Activated CD4-positive, alpha-beta T cell treated with anti-CD3 and anti-CD28 coated beads, Interleukin-2, Interleukin-6, amounts not matched to agents 100 ng/mL and 50 ng/mL, durations not matched to agents 16 hours and 8 hours (primary cell): ENCODE results near the gene BEAN1.
"Not testable (repeated sequence)": the region's sequence is repeated elsewhere in the genome, so short reads cannot be mapped to it uniquely, and the experiment has no call there.

Experiments used
- DNase-seq: peaks from one replicate; pipeline ENCODE4 v3.0.0-alpha.2; 2020

BEAN1 gene

GRCh38 chr16:66486773-66487579 is 59.9 kb downstream of the BEAN1 start:
- DNase-seq, result no peak

DNA sequence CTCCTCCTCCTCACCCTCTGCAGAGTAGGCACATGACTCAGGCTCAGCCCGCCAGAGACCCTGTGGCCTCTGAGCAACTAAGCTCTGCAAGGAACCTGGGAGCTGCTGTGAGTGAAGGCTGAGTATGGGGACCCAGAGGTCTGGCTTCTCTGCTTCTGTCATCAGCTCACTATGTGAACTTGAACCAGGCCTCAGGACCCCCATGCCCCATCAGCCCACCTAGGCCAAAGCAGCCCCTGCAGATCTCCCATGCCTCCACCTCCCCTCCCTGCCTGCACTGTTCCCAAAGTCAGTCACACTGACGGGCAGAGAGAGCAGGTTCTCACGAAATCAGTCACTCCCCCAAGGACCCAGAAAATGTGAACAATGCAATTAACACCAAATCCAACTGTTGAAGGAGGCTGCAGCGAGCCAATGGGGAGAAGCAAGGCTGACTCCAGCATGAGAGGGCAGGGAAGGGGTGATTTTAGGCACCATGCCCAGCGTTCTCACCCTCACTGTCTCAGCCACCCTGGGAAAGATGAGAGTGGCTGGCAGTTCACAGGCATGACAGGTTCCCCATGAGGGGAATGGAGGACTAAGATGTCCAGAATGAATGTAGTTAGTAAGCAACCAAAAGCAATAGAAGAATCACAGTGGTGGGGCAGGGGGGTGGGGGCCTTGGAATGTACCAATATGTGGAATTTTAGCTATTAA is 60.6 kb downstream of the BEAN1 start:
- no peak for DNase-seq

DNA sequence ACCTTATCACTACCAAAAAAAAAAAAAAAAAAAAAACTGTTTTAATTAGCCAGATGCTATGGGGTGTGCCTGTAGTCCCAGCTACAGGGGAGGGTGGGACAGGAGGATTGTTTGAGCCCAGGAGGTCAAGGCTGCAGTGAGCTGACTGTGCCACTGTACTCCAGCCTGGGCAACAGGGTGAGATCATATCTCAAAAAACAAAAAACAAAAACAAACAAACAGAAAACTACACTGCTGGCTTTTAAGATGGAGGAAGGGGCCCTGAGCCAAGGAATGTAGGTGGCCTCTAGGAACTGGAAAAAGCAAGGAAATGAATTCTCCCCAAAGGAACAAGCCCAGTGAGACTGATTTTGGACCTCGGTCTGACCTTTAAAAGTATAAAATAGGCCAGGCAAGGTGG is 61.4 kb downstream of the BEAN1 start:
- no peak for DNase-seq

DNA sequence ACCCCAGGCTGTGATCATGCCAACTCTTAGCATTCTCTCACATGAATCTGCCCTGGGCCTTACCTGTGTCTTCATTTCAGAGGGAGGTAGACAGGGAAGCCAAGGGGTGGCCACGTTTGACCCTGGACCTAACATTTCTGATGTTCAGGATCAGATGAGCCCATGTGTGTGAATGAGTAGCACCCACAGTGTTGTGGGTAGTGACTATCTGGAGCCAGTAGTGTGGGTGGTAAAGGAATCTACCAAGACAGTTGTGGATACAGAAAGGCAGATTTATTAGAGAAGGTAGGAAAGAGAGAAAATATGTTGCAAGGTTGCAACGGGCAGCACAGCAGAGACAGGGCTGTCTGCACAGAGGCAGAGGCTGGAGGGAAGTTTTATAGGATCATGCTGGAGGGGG is 62.3 kb downstream of the BEAN1 start:
- no peak for DNase-seq

- no peak for DNase-seq
These were observed 62.7 kb downstream of the BEAN1 start for GRCh38 chr16:66489818-66490217.

GRCh38 chr16:66490774-66491715 is 64.0 kb downstream of the BEAN1 start:
- DNase-seq, result no peak

DNA sequence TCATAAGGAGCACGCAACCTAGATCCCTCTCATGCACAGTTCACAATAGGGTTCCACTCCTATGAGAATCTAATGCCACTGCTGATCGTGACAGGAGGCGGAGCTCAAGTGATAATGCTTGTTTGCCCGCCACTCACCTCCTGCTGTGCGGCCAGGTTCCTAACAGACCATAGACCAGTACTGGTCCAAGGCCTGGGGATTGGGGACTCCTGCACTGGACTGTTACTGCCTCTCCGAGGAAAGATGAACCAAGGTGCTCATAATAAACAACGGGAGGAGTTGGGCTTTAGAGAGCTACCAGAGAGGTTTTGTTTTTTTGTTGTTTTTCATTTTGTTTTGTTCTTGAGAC is 64.6 kb downstream of the BEAN1 start:
- no peak for DNase-seq

DNA sequence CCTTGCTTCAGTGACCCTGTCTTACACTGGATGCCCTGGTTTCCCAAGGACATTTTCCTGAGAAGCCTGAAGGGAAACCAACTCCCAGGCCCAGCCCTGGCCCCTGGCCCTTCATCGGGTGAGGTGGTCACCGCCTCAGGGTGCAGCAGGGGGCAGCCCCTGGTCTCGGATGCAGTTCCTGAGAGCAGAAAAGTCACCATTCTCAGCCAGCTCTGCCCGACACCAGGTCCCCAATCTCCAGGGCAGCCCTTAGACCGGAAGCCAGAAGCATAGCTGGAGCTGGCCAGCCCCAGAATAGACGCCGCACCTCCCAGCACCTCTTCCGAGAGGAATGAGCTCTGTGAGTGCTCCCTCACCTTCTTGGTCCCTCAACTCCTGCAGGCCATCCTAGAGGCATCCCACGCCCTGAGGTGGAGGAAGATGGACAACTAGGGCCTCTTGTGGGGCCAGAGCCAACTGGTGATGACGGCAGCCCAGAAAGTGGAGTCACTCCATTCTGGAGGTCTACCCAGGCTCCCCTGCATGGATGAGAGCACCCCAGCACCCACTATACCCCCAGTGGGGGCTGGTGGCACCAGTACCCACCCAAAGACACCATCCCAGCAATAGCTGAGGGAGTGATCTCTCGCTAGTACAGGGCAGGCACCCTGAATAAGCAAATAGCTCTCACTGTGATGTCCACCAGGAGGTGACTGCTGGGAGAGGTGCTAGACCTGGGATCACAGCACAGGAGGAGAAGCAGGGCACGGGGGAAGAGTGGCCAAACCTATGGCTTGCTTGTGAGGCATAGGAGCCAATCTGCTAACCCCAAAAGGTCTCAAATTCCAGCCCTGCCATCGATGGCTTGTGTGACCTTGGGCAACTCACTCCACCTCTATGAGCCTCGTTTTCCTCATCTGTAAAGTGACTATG is 66.7 kb downstream of the BEAN1 start:
- no peak for DNase-seq

GRCh38 chr16:66494916-66495315 is 67.8 kb downstream of the BEAN1 start:
- no peak for DNase-seq

DNA sequence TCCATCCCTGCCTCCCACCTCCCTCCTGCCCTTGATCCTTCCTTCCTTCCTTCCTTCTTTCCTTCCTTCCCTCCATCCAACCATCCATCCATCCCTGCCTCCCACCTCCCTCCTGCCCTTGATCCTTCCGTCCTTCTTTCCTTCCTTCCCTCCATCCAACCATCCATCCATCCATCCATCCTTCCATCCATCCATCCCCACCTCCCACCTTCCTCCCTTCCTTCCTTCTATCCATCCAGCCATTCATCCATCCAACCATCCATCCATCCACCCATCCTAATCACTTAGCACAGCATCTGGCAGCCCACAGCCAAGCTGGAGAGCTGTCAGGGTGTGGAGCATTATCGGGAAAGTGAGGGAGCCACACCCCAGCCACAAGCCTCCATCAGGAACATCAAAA is 68.3 kb downstream of the BEAN1 start:
- no peak for DNase-seq

GRCh38 chr16:66496226-66496625 is 69.1 kb downstream of the BEAN1 start:
- DNase-seq, result not testable (repeated sequence)

DNA sequence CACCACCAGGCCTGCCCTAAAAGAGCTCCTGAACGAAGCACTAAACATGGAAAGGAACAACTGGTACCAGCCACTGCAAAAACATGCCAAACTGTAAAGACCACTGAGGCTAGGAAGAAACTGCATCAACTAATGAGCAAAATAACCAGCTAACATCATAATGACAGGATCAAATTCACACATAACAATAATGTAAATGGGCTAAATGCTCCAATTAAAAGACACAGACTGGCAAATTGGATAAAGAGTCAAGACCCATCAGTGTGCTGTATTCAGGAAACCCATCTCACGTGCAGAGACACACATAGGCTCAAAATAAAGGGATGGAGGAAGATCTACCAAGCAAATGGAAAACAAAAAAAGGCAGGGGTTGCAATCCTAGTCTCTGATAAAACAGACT is 70.8 kb downstream of the BEAN1 start:
- DNase-seq, result not testable (repeated sequence)

GRCh38 chr16:66501563-66501962 is 74.5 kb downstream of the BEAN1 start:
- DNase-seq, result not testable (repeated sequence)

- DNase-seq, result no peak
These were observed 75.2 kb downstream of the BEAN1 start for GRCh38 chr16:66502020-66502913.

GRCh38 chr16:66503030-66503429 is 75.9 kb downstream of the BEAN1 start:
- no peak for DNase-seq

GRCh38 chr16:66503612-66504011 is 76.5 kb downstream of the BEAN1 start:
- no peak for DNase-seq

DNA sequence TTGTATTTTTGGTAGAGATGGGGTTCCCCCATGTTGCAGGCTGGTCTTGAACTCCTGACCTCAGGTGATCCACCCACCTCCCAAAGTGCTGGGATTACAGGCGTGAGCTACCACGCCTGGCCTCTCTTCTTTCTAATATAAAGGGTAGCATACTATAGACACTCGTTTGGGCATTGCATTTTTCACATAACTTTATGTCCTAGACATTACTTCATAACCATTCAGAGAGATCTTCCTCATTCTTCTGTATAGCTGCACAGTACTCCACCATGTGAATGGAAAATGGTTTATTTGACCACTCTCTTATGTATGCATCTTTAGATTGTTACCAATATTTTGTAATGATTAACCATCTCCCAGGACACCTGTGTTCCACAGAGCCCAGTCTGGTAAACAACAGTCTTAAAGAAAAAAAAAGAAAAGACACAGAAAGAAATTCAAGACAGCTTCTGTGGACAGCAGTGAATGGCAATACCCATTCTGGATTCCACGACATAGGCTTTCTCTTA is 80.7 kb downstream of the BEAN1 start:
- DNase-seq, result no peak

DNA sequence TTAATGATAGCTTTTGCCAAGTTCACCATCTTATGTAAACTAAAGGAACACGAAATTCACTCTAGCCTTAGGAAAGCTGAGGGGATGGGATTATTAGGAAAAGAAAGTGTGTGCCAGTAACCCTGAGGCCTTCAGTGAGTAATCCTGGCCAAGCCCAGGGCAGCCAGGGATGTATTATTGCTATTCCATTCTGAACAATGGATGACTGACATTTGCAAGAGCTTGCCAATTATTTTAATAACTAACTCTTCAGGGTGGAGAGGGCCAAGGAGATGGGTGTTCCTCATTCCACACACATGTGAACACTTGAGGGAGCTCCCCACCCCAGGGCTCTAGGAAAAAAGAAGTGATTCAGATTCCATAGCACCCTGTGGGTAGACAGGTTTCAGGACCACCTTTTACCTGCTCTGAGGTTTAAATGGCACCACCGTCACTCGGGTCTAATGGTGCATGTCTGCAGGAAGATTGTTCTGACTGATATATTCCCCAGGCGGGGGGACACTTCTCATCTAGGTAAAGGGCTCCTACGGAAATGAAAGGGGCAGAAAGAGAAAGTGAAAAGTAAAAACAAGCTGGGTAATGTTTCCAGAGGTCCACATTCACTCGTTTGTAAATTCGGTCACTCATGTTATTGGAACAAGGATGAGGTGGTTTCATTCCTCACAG is 81.3 kb downstream of the BEAN1 start:
- no peak for DNase-seq

DNA sequence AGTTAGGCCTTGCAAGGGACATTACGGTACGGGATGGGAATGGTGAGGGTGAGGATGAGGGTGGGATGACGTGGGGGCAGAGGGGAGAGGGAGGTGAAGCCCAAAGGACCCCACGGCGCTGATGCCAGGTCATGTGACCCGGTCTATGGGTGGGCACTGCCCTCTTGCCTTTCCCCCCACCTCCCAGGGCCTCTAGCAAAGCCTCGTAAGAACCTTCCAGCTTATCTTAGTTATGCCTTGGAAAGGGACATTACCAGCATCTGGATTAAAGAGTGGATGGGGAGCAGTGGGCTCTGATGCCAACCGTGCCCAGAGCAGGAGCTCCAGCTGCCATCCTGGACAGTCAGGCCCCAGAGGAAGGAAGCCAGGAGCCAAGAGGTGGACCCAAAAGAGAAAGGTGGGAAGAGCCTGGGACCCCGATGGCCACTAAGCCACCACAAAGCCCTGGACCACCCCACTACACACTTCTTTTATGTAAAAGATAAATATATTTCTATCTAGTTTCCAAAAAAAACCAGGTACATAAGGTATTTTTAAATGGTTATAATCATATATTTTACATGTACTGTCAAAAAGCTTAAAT is 81.9 kb downstream of the BEAN1 start:
- no peak for DNase-seq

GRCh38 chr16:66509576-66509975 is 82.5 kb downstream of the BEAN1 start:
- DNase-seq, result no peak
